NCI-H2171 (cell line): ENCODE results near the gene KISS1R.
A peak's percentile ranks its signal among the peaks of the same experiment; 100 is the strongest.
"Not testable (repeated sequence)": the region's sequence is repeated elsewhere in the genome, so short reads cannot be mapped to it uniquely, and the experiment has no call there.

Experiments used
- DNase-seq: peaks from one replicate; lab custom pipeline; 2025; lab: John Stamatoyannopoulos, UW

Gene KISS1R

DNA sequence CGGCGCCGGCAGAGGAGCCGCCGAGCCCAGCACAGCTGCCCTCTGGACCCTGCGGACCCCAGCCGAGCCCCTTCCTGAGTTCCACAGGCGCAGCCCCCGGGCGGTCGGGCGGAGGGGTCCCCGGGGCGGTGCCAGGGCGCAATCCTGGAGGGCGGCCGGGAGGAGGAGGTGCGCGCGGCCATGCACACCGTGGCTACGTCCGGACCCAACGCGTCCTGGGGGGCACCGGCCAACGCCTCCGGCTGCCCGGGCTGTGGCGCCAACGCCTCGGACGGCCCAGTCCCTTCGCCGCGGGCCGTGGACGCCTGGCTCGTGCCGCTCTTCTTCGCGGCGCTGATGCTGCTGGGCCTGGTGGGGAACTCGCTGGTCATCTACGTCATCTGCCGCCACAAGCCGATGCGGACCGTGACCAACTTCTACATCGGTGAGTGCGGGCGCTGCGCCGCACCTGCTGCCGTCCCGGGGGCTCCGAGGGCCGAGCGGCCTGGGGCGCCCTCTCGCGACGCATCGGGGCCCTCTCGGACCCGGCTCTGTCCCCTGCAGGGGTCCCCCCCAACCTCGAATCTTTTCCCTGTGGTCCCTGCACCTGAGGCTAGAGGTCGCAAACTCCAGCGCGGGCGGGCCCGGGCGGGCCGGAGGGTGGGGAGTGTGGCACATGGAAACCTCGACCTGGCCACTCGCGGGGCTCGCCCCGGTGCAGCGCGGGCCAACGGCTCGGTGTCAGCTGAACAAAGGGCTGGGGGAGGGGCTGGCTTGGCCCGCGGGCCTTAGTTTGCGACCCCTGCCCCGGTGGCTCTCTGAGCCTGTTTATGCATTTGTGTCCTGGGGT lies at the start of gene KISS1R:
TSS of gene KISS1R (plus strand) at position 11 of the 829 bp plus-strand sequence. CDS start at position 181, 170 bp downstream.
- no peak for DNase-seq

- no peak for DNase-seq
Observed at GRCh38 chr19:867855-868457, 49.2 kb upstream of the KISS1R start.

- DNase-seq = no peak
Observed at GRCh38 chr19:868458-869244, 48.5 kb upstream of the KISS1R start.

- no peak for DNase-seq
Observed at GRCh38 chr19:869245-870177, 47.6 kb upstream of the KISS1R start.

- no peak for DNase-seq
Observed at GRCh38 chr19:870314-870713, 46.8 kb upstream of the KISS1R start.

- no peak for DNase-seq
Observed at GRCh38 chr19:870963-871401, 46.2 kb upstream of the KISS1R start.

- no peak for DNase-seq
Observed at GRCh38 chr19:871446-872265, 45.5 kb upstream of the KISS1R start.

GRCh38 chr19:872266-872951 lies 44.7 kb upstream of the KISS1R start:
- DNase-seq = peak; percentile 77

- DNase-seq = no peak
Observed at GRCh38 chr19:873084-873483, 44.0 kb upstream of the KISS1R start.

- DNase-seq = no peak
Observed at GRCh38 chr19:873561-874041, 43.5 kb upstream of the KISS1R start.

GRCh38 chr19:875265-875879 lies 41.8 kb upstream of the KISS1R start:
- no peak for DNase-seq

DNA sequence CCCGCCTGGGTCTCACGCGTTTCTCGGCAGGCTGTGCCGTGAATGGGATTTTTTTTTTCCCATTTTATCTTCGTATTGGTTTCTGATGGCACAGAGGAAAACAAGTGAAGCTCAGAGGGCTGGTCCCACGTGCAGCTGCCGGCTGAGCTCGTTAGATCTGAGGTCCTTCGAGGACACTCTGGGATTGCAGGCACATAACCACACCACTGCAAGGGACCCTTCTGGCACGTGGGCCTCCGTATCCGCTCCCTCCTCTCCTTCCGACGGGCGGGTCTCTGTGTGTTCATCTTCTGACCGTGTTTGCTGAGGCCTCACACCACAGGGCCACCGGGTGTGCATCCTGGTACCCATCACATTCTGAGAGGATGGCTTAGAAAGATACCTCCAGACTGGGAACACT lies 41.0 kb upstream of the KISS1R start:
- DNase-seq = no peak

DNA sequence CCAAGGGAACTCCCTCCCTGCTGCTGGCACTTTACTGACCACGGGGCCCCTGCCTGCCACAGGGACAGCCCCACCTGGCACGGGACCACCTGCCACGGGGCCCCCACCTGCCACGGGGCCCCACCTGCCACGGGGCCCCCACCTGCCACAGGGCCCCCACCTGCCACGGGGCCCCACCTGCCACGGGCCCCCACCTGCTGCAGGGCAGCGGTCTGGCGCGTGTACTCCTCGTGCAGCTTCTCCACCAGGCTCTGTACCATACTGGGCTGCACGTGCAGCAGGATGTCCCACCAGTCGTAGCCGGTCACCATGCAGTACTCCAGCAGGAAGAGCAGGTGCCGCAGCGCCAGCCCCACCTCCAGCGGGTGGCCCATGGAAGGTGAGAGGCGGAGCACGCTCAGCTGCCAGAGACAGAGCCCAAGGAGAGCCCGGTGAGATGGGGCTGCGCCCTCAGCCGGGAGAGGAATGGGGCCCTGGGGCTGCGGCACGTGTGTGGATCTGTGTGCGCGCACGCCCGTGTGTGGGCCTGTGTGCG lies 40.3 kb upstream of the KISS1R start:
- DNase-seq = no peak

- DNase-seq = not testable (repeated sequence)
Observed at GRCh38 chr19:877992-878660, 39.0 kb upstream of the KISS1R start.

DNA sequence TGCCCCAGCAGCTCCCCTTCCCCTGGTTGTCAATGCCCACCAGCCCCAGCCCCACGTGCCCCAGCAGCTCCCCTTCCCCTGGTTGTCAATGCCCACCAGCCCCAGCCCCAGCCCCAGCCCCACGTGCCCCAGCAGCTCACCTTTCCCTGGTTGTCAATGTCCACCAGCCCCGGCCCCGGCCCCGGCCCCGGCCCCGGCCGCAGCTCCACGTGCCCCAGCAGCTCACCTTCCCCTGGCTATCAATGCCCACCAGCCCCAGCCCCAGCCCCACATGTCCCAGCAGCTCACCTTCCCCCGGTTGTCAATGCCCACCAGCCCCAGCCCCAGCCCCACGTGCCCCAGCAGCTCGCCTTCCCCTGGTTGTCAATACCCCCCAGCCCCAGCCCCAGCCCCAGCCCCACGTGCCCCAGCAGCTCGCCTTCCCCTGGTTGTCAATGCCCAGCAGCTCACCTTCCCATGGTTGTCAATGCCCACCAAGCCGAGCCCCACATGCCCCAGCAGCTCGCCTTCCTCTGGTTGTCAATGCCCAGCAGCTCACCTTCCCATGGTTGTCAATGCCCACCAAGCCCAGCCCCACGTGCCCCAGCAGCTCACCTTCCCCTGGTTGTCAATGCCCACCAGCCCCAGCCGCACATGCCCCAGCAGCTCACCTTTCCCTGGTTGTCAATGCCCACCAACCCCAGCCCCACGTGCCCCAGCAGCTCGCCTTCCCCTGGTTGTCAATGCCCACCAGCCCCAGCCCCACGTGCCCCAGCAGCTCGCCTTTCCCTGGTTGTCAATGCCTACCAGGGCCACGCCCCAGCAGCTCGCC lies 38.2 kb upstream of the KISS1R start:
- DNase-seq = not testable (repeated sequence)

GRCh38 chr19:879711-880438 lies 37.3 kb upstream of the KISS1R start:
- no peak for DNase-seq
